ENCODE results near the gene CACFD1.

The CACFD1 gene

GRCh38 chr9:133520121-133520835, 60.5 kb downstream of the CACFD1 start:
- no peak for DNase-seq

Measured in NK-92 treated with Interleukin-12 subunit alpha and Interleukin-12 subunit beta, amount 100 ng/mL, for 24 hours (cell line).